ENCODE data around the gene NOTUM. TPM values are rescaled to one million over a fixed set of nuclear protein-coding genes. Genes with fewer than 3 reads are reported as not detected.

NOTUM gene
- total RNA-seq, 1 donor from 2014 or later: 0.60 TPM

GRCh38 chr17:81999587-81999975 is 38.6 kb upstream of the NOTUM start:
- Mint-ChIP-seq H3K4me1 (ENCODE audit: low read depth) (peaks cover 2% of the 10 kb centered on the region), H3K9me3 (ENCODE audit: low read depth) (no peaks in the 10 kb centered on the region), H3K36me3 (ENCODE audit: insufficient read depth) (no peaks in the 10 kb centered on the region), H3K4me3 (ENCODE audit: low read depth) (no peak overlapping the region), H3K27me3 (no peaks in the 10 kb centered on the region), H3K27ac (no peak overlapping the region)
- no peak for DNase-seq (ENCODE audit: low spot score, unreplicated experiment)
- TF ChIP-seq CTCF (IDR thresholded peaks at IDR 0.05; ENCODE audit: unreplicated experiment): no peak

- Mint-ChIP-seq H3K9me3 (ENCODE audit: low read depth) (no peaks in the 10 kb centered on the region), H3K27me3 (no peaks in the 10 kb centered on the region), H3K4me3 (ENCODE audit: low read depth) (no peak overlapping the region), H3K36me3 (ENCODE audit: insufficient read depth) (no peaks in the 10 kb centered on the region), H3K4me1 (ENCODE audit: low read depth) (peaks cover 2% of the 10 kb centered on the region), H3K27ac (no peak overlapping the region)
- TF ChIP-seq CTCF (IDR thresholded peaks at IDR 0.05; ENCODE audit: unreplicated experiment): no peak
- no peak for DNase-seq (ENCODE audit: low spot score, unreplicated experiment)
Observed at GRCh38 chr17:81998691-81999438, 37.9 kb upstream of the NOTUM start.

GRCh38 chr17:81998212-81998611 is 37.2 kb upstream of the NOTUM start:
- no peaks in the 10 kb centered on the region for H3K27me3 Mint-ChIP-seq
- no peaks in the 10 kb centered on the region for H3K36me3 Mint-ChIP-seq (ENCODE audit: insufficient read depth)
- H3K4me1 Mint-ChIP-seq (ENCODE audit: low read depth): peaks cover 2% of the 10 kb centered on the region
- no peak overlapping the region for H3K27ac Mint-ChIP-seq
- TF ChIP-seq CTCF (IDR thresholded peaks at IDR 0.05; ENCODE audit: unreplicated experiment): no peak
- no peaks in the 10 kb centered on the region for H3K9me3 Mint-ChIP-seq (ENCODE audit: low read depth)
- no peak overlapping the region for H3K4me3 Mint-ChIP-seq (ENCODE audit: low read depth)
- DNase-seq (ENCODE audit: low spot score, unreplicated experiment): no peak

- no peak overlapping the region for H3K27ac Mint-ChIP-seq
- no peak for DNase-seq (ENCODE audit: low spot score, unreplicated experiment)
- H3K4me1 Mint-ChIP-seq (ENCODE audit: low read depth): peaks cover 2% of the 10 kb centered on the region
- H3K9me3 Mint-ChIP-seq (ENCODE audit: low read depth): no peaks in the 10 kb centered on the region
- H3K4me3 Mint-ChIP-seq (ENCODE audit: low read depth): no peak overlapping the region
- TF ChIP-seq CTCF (IDR thresholded peaks at IDR 0.05; ENCODE audit: unreplicated experiment): no peak
- H3K36me3 Mint-ChIP-seq (ENCODE audit: insufficient read depth): no peaks in the 10 kb centered on the region
- H3K27me3 Mint-ChIP-seq: no peaks in the 10 kb centered on the region
Observed at GRCh38 chr17:81996757-81997441, 35.9 kb upstream of the NOTUM start.

GRCh38 chr17:81996232-81996756 is 35.3 kb upstream of the NOTUM start:
- Mint-ChIP-seq H3K36me3 (ENCODE audit: insufficient read depth) (no peaks in the 10 kb centered on the region), H3K4me3 (ENCODE audit: low read depth) (no peak overlapping the region), H3K27me3 (no peaks in the 10 kb centered on the region), H3K4me1 (ENCODE audit: low read depth) (peaks cover 2% of the 10 kb centered on the region), H3K9me3 (ENCODE audit: low read depth) (no peaks in the 10 kb centered on the region), H3K27ac (no peak overlapping the region)
- DNase-seq (ENCODE audit: low spot score, unreplicated experiment): no peak
- no peak for TF ChIP-seq CTCF (IDR thresholded peaks at IDR 0.05; ENCODE audit: unreplicated experiment)
